ENCODE measurements around the gene TMEM91.

The TMEM91 gene

GRCh38 chr19:41412953-41413352 is 36.6 kb downstream of the TMEM91 start:
- no peak for DNase-seq

GRCh38 chr19:41413947-41414346 is 37.6 kb downstream of the TMEM91 start:
- DNase-seq, result no peak

- no peak for DNase-seq
Observed at GRCh38 chr19:41414461-41414860, 38.1 kb downstream of the TMEM91 start.

GRCh38 chr19:41415154-41415571 is 38.8 kb downstream of the TMEM91 start:
- DNase-seq, result no peak

GRCh38 chr19:41416194-41416674 is 39.9 kb downstream of the TMEM91 start:
- no peak for DNase-seq

GRCh38 chr19:41420101-41420880 is 44.0 kb downstream of the TMEM91 start:
- no peak for DNase-seq

GRCh38 chr19:41421314-41421713 is 45.0 kb downstream of the TMEM91 start:
- no peak for DNase-seq

GRCh38 chr19:41421973-41422372 is 45.6 kb downstream of the TMEM91 start:
- no peak for DNase-seq

- no peak for DNase-seq
Observed at GRCh38 chr19:41422456-41422855, 46.1 kb downstream of the TMEM91 start.

- no peak for DNase-seq
Observed at GRCh38 chr19:41422955-41423354, 46.6 kb downstream of the TMEM91 start.

GRCh38 chr19:41424335-41425173 is 48.2 kb downstream of the TMEM91 start:
- no peak for DNase-seq

GRCh38 chr19:41425174-41426115 is 49.1 kb downstream of the TMEM91 start:
- no peak for DNase-seq

GRCh38 chr19:41426116-41426841 is 49.9 kb downstream of the TMEM91 start:
- no peak for DNase-seq

- DNase-seq, result no peak
Observed at GRCh38 chr19:41426952-41427646, 50.8 kb downstream of the TMEM91 start, which contains the start of gene B3GNT8. B3GNT8 (minus strand) TSS chr19:41427374; CDS start chr19:41426778, 596 bp downstream.

- DNase-seq, result no peak
Observed at GRCh38 chr19:41427647-41428480, 51.5 kb downstream of the TMEM91 start.

GRCh38 chr19:41428481-41428859 is 52.1 kb downstream of the TMEM91 start:
- DNase-seq, result no peak

GRCh38 chr19:41430922-41431321 is 54.6 kb downstream of the TMEM91 start:
- DNase-seq, result no peak

GRCh38 chr19:41431426-41432386 is 55.4 kb downstream of the TMEM91 start:
- DNase-seq, result peak in 1 of 2 donors; percentile 16

GRCh38 chr19:41433171-41433570 is 56.8 kb downstream of the TMEM91 start:
- DNase-seq, result no peak
